Embryonic facial prominence (tissue), 1 donor: Measurements from ENCODE around the gene GASK1B.

Experiments
- DNase-seq: peaks from one replicate; pipeline ENCODE4 v3.0.0-alpha.2; 2016; ENCODE audit errors: extremely low spot score

GASK1B gene

GRCh38 chr4:158172261-158173258 lies at the start of gene GASK1B:
GASK1B (minus strand) TSS chr4:158173025; CDS start chr4:158171375, 1,650 bp downstream.
- peak; percentile 24 for DNase-seq

GRCh38 chr4:158219623-158220022 lies 46.8 kb upstream of the GASK1B start:
- no peak for DNase-seq

GRCh38 chr4:158217763-158218162 lies 44.9 kb upstream of the GASK1B start:
- DNase-seq: no peak

- DNase-seq: no peak
Measured at GRCh38 chr4:158214856-158215255, 42.0 kb upstream of the GASK1B start.

- no peak for DNase-seq
Measured at GRCh38 chr4:158213466-158213865, 40.6 kb upstream of the GASK1B start.

GRCh38 chr4:158211222-158211621 lies 38.4 kb upstream of the GASK1B start:
- DNase-seq: no peak

- DNase-seq: peak; percentile 49
Measured at GRCh38 chr4:158209825-158210807, 37.3 kb upstream of the GASK1B start, which contains the start of gene TMEM144. TMEM144 (plus strand) TSS chr4:158210486; CDS start chr4:158212668, 2,182 bp downstream.

- no peak for DNase-seq
Measured at GRCh38 chr4:158208963-158209640, 36.3 kb upstream of the GASK1B start.

GRCh38 chr4:158203929-158204328 lies 31.1 kb upstream of the GASK1B start:
- no peak for DNase-seq

GRCh38 chr4:158203436-158203835 lies 30.6 kb upstream of the GASK1B start:
- DNase-seq: no peak

- no peak for DNase-seq
Measured at GRCh38 chr4:158202481-158202880, 29.7 kb upstream of the GASK1B start.

- DNase-seq: no peak
Measured at GRCh38 chr4:158201876-158202275, 29.1 kb upstream of the GASK1B start.

GRCh38 chr4:158201322-158201721 lies 28.5 kb upstream of the GASK1B start:
- DNase-seq: no peak

GRCh38 chr4:158200214-158200613 lies 27.4 kb upstream of the GASK1B start:
- no peak for DNase-seq

- DNase-seq: no peak
Measured at GRCh38 chr4:158197194-158197776, 24.5 kb upstream of the GASK1B start.

- no peak for DNase-seq
Measured at GRCh38 chr4:158195297-158195696, 22.5 kb upstream of the GASK1B start.

- DNase-seq: no peak
Measured at GRCh38 chr4:158193171-158193749, 20.4 kb upstream of the GASK1B start.

GRCh38 chr4:158192439-158193158 lies 19.8 kb upstream of the GASK1B start:
- DNase-seq: no peak

GRCh38 chr4:158190718-158191117 lies 17.9 kb upstream of the GASK1B start:
- no peak for DNase-seq

GRCh38 chr4:158189422-158189821 lies 16.6 kb upstream of the GASK1B start:
- no peak for DNase-seq
